GM21528 (cell line): ENCODE data around the gene PRLH.

Experiments
- ATAC-seq: cut with Tn5 transposase; IDR thresholded peaks from one replicate; pipeline ENCODE4 v1.9.1; 2021; ENCODE audit warnings: mild to moderate bottlenecking, moderate library complexity; ENCODE audit not compliant: unreplicated experiment, low FRiP score

PRLH gene

GRCh38 chr2:237538901-237539300 lies 27.5 kb upstream of the PRLH start:
- ATAC-seq, result no peak

- ATAC-seq, result no peak
These were observed 26.7 kb upstream of the PRLH start for GRCh38 chr2:237539681-237540080.

- ATAC-seq, result no peak
These were observed 26.1 kb upstream of the PRLH start for GRCh38 chr2:237540223-237540775.

- no peak for ATAC-seq
These were observed 25.6 kb upstream of the PRLH start for GRCh38 chr2:237540823-237541222.

GRCh38 chr2:237541243-237541642 lies 25.1 kb upstream of the PRLH start:
- ATAC-seq, result no peak

- no peak for ATAC-seq
These were observed 24.2 kb upstream of the PRLH start for GRCh38 chr2:237542001-237542704.

- no peak for ATAC-seq
These were observed 20.1 kb upstream of the PRLH start for GRCh38 chr2:237546040-237546875.

GRCh38 chr2:237546876-237547395 lies 19.4 kb upstream of the PRLH start:
- no peak for ATAC-seq

- ATAC-seq, result no peak
These were observed 18.4 kb upstream of the PRLH start for GRCh38 chr2:237547841-237548416.

GRCh38 chr2:237549216-237549615 lies 17.2 kb upstream of the PRLH start:
- ATAC-seq, result no peak

GRCh38 chr2:237549643-237550415 lies 16.5 kb upstream of the PRLH start:
- ATAC-seq, result no peak

- ATAC-seq, result no peak
These were observed 15.3 kb upstream of the PRLH start for GRCh38 chr2:237551071-237551574.

- ATAC-seq, result no peak
These were observed 13.5 kb upstream of the PRLH start for GRCh38 chr2:237552908-237553307.

- ATAC-seq, result no peak
These were observed 12.4 kb upstream of the PRLH start for GRCh38 chr2:237553948-237554347.

GRCh38 chr2:237555560-237555959 lies 10.8 kb upstream of the PRLH start:
- ATAC-seq, result no peak

- peak; percentile 79 for ATAC-seq
These were observed 9.4 kb upstream of the PRLH start for GRCh38 chr2:237556773-237557632.

GRCh38 chr2:237557633-237558015 lies 8.8 kb upstream of the PRLH start:
- ATAC-seq, result peak; percentile 13

- ATAC-seq, result no peak
These were observed 7.3 kb upstream of the PRLH start for GRCh38 chr2:237558961-237559641.

GRCh38 chr2:237561221-237561620 lies 5.2 kb upstream of the PRLH start:
- no peak for ATAC-seq
